ENCODE data around the gene RSAD1.
A peak's percentile ranks its signal among the peaks of the same experiment; 100 is the strongest.

The RSAD1 gene

GRCh38 chr17:50478391-50479381 lies at the start of gene RSAD1:
Gene RSAD1 (plus strand): TSS chr17:50478860. CDS start chr17:50478885, 25 bp downstream.
- DNase-seq, result peak; percentile 84

GRCh38 chr17:50429793-50430192 lies 48.9 kb upstream of the RSAD1 start:
- DNase-seq, result no peak

- DNase-seq, result no peak
These were observed 47.6 kb upstream of the RSAD1 start for GRCh38 chr17:50430821-50431618.

- DNase-seq, result no peak
These were observed 46.4 kb upstream of the RSAD1 start for GRCh38 chr17:50432125-50432762.

- no peak for DNase-seq
These were observed 41.3 kb upstream of the RSAD1 start for GRCh38 chr17:50437409-50437808.

- DNase-seq, result no peak
These were observed 39.7 kb upstream of the RSAD1 start for GRCh38 chr17:50439008-50439407.

- no peak for DNase-seq
These were observed 38.4 kb upstream of the RSAD1 start for GRCh38 chr17:50440172-50440837.

GRCh38 chr17:50440838-50441829 lies 37.5 kb upstream of the RSAD1 start:
- no peak for DNase-seq

- DNase-seq, result no peak
These were observed 35.1 kb upstream of the RSAD1 start for GRCh38 chr17:50443505-50443974.

- no peak for DNase-seq
These were observed 33.6 kb upstream of the RSAD1 start for GRCh38 chr17:50444841-50445715.

- DNase-seq, result no peak
These were observed 32.8 kb upstream of the RSAD1 start for GRCh38 chr17:50445730-50446325.

- no peak for DNase-seq
These were observed 30.6 kb upstream of the RSAD1 start for GRCh38 chr17:50447870-50448595.

- DNase-seq, result no peak
These were observed 30.0 kb upstream of the RSAD1 start for GRCh38 chr17:50448643-50449042.

GRCh38 chr17:50451943-50452629 lies 26.6 kb upstream of the RSAD1 start:
- DNase-seq, result no peak

- no peak for DNase-seq
These were observed 25.9 kb upstream of the RSAD1 start for GRCh38 chr17:50452630-50453300.

- no peak for DNase-seq
These were observed 24.8 kb upstream of the RSAD1 start for GRCh38 chr17:50453901-50454300.

- DNase-seq, result no peak
These were observed 21.0 kb upstream of the RSAD1 start for GRCh38 chr17:50457621-50458020.

GRCh38 chr17:50458270-50458669 lies 20.4 kb upstream of the RSAD1 start:
- no peak for DNase-seq

All from amniotic stem cell (primary cell).